ENCODE results near the gene PPP1R9B.

The PPP1R9B gene

GRCh38 chr17:50165466-50165865 lies 15.0 kb upstream of the PPP1R9B start:
- Histone ChIP-seq H3K4me1 (ENCODE audit: control insufficient read depth in 1 of 2, insufficient read depth in 2 of 2, low read length in 2 of 2) (peaks cover 9 to 15% of the 10 kb centered on the region in 2 donors), H3K27me3 (ENCODE audit: control insufficient read depth in 1 of 2, insufficient read depth in 2 of 2, low read length in 2 of 2) (no peaks in the 10 kb centered on the region), H3K27ac (ENCODE audit: low read depth, low read length) (no peak overlapping the region), H3K4me3 (ENCODE audit: low read depth in 1 of 2, low read length in 2 of 2) (no peak overlapping the region), H3K9ac (ENCODE audit: low read depth in 1 of 2, low read length in 2 of 2) (no peak overlapping the region), H3K9me3 (ENCODE audit: control insufficient read depth in 1 of 2, low read length in 2 of 2) (no peaks in the 10 kb centered on the region), H3K36me3 (ENCODE audit: control insufficient read depth in 1 of 2, insufficient read depth in 2 of 2, low read length in 2 of 2) (no peaks in the 10 kb centered on the region)

- Histone ChIP-seq H3K27ac (ENCODE audit: low read depth, low read length) (no peak overlapping the region), H3K9ac (ENCODE audit: low read depth in 1 of 2, low read length in 2 of 2) (no peak overlapping the region), H3K4me1 (ENCODE audit: control insufficient read depth in 1 of 2, insufficient read depth in 2 of 2, low read length in 2 of 2) (peaks cover 9 to 15% of the 10 kb centered on the region in 2 donors), H3K9me3 (ENCODE audit: control insufficient read depth in 1 of 2, low read length in 2 of 2) (no peaks in the 10 kb centered on the region), H3K27me3 (ENCODE audit: control insufficient read depth in 1 of 2, insufficient read depth in 2 of 2, low read length in 2 of 2) (no peaks in the 10 kb centered on the region), H3K4me3 (ENCODE audit: low read depth in 1 of 2, low read length in 2 of 2) (no peak overlapping the region), H3K36me3 (ENCODE audit: control insufficient read depth in 1 of 2, insufficient read depth in 2 of 2, low read length in 2 of 2) (no peaks in the 10 kb centered on the region)
Measured at GRCh38 chr17:50165066-50165465, 14.6 kb upstream of the PPP1R9B start.

- H3K4me1 ChIP-seq (ENCODE audit: control insufficient read depth in 1 of 2, insufficient read depth in 2 of 2, low read length in 2 of 2): peaks cover 9 to 15% of the 10 kb centered on the region in 2 donors
- no peak overlapping the region for H3K4me3 ChIP-seq (ENCODE audit: low read depth in 1 of 2, low read length in 2 of 2)
- H3K27ac ChIP-seq (ENCODE audit: low read depth, low read length): no peak overlapping the region
Measured at GRCh38 chr17:50164697-50164988, 14.2 kb upstream of the PPP1R9B start.

GRCh38 chr17:50163843-50164696 lies 13.6 kb upstream of the PPP1R9B start:
- no peak overlapping the region for H3K9ac ChIP-seq (ENCODE audit: low read depth in 1 of 2, low read length in 2 of 2)
- H3K9me3 ChIP-seq (ENCODE audit: control insufficient read depth in 1 of 2, low read length in 2 of 2): no peaks in the 10 kb centered on the region
- no peak overlapping the region for H3K27ac ChIP-seq (ENCODE audit: low read depth, low read length)
- peaks cover 9 to 14% of the 10 kb centered on the region in 2 donors for H3K4me1 ChIP-seq (ENCODE audit: control insufficient read depth in 1 of 2, insufficient read depth in 2 of 2, low read length in 2 of 2)
- H3K27me3 ChIP-seq (ENCODE audit: control insufficient read depth in 1 of 2, insufficient read depth in 2 of 2, low read length in 2 of 2): no peaks in the 10 kb centered on the region
- H3K4me3 ChIP-seq (ENCODE audit: low read depth in 1 of 2, low read length in 2 of 2): no peak overlapping the region
- no peaks in the 10 kb centered on the region for H3K36me3 ChIP-seq (ENCODE audit: control insufficient read depth in 1 of 2, insufficient read depth in 2 of 2, low read length in 2 of 2)

More at GRCh38 chr17:50164697-50164988, 14.2 kb upstream of the PPP1R9B start:
- H3K36me3 ChIP-seq (ENCODE audit: control insufficient read depth in 1 of 2, insufficient read depth in 2 of 2, low read length in 2 of 2): no peaks in the 10 kb centered on the region
- no peaks in the 10 kb centered on the region for H3K9me3 ChIP-seq (ENCODE audit: control insufficient read depth in 1 of 2, low read length in 2 of 2)
- no peaks in the 10 kb centered on the region for H3K27me3 ChIP-seq (ENCODE audit: control insufficient read depth in 1 of 2, insufficient read depth in 2 of 2, low read length in 2 of 2)
- no peak overlapping the region for H3K9ac ChIP-seq (ENCODE audit: low read depth in 1 of 2, low read length in 2 of 2)

- no peaks in the 10 kb centered on the region for H3K36me3 ChIP-seq (ENCODE audit: control insufficient read depth in 1 of 2, insufficient read depth in 2 of 2, low read length in 2 of 2)
- H3K9me3 ChIP-seq (ENCODE audit: control insufficient read depth in 1 of 2, low read length in 2 of 2): no peaks in the 10 kb centered on the region
- peaks cover 9 to 10% of the 10 kb centered on the region in 2 donors for H3K4me1 ChIP-seq (ENCODE audit: control insufficient read depth in 1 of 2, insufficient read depth in 2 of 2, low read length in 2 of 2)
- H3K27ac ChIP-seq (ENCODE audit: low read depth, low read length): no peak overlapping the region
- no peak overlapping the region for H3K9ac ChIP-seq (ENCODE audit: low read depth in 1 of 2, low read length in 2 of 2)
- H3K4me3 ChIP-seq (ENCODE audit: low read depth in 1 of 2, low read length in 2 of 2): no peak overlapping the region
- no peaks in the 10 kb centered on the region for H3K27me3 ChIP-seq (ENCODE audit: control insufficient read depth in 1 of 2, insufficient read depth in 2 of 2, low read length in 2 of 2)
Measured at GRCh38 chr17:50162466-50163254, 12.2 kb upstream of the PPP1R9B start.

GRCh38 chr17:50161911-50162288 lies 11.4 kb upstream of the PPP1R9B start:
- Histone ChIP-seq H3K9me3 (ENCODE audit: control insufficient read depth in 1 of 2, low read length in 2 of 2) (no peaks in the 10 kb centered on the region), H3K27me3 (ENCODE audit: control insufficient read depth in 1 of 2, insufficient read depth in 2 of 2, low read length in 2 of 2) (no peaks in the 10 kb centered on the region), H3K9ac (ENCODE audit: low read depth in 1 of 2, low read length in 2 of 2) (peak overlapping the region in 1 of 2 donors; percentile 65), H3K4me1 (ENCODE audit: control insufficient read depth in 1 of 2, insufficient read depth in 2 of 2, low read length in 2 of 2) (peaks cover 9 to 10% of the 10 kb centered on the region in 2 donors), H3K4me3 (ENCODE audit: low read depth in 1 of 2, low read length in 2 of 2) (peak overlapping the region; percentile 72 to 78), H3K36me3 (ENCODE audit: control insufficient read depth in 1 of 2, insufficient read depth in 2 of 2, low read length in 2 of 2) (no peaks in the 10 kb centered on the region), H3K27ac (ENCODE audit: low read depth, low read length) (no peak overlapping the region)

GRCh38 chr17:50161023-50161910 lies 10.8 kb upstream of the PPP1R9B start:
- Histone ChIP-seq H3K9ac (ENCODE audit: low read depth in 1 of 2, low read length in 2 of 2) (peak overlapping the region; percentile 65 to 77), H3K9me3 (ENCODE audit: control insufficient read depth in 1 of 2, low read length in 2 of 2) (no peaks in the 10 kb centered on the region), H3K36me3 (ENCODE audit: control insufficient read depth in 1 of 2, insufficient read depth in 2 of 2, low read length in 2 of 2) (no peaks in the 10 kb centered on the region), H3K4me3 (ENCODE audit: low read depth in 1 of 2, low read length in 2 of 2) (peak overlapping the region; percentile 72 to 78), H3K4me1 (ENCODE audit: control insufficient read depth in 1 of 2, insufficient read depth in 2 of 2, low read length in 2 of 2) (peaks cover 9 to 10% of the 10 kb centered on the region in 2 donors), H3K27me3 (ENCODE audit: control insufficient read depth in 1 of 2, insufficient read depth in 2 of 2, low read length in 2 of 2) (no peaks in the 10 kb centered on the region), H3K27ac (ENCODE audit: low read depth, low read length) (no peak overlapping the region)

- no peaks in the 10 kb centered on the region for H3K27me3 ChIP-seq (ENCODE audit: control insufficient read depth in 1 of 2, insufficient read depth in 2 of 2, low read length in 2 of 2)
- H3K4me1 ChIP-seq (ENCODE audit: control insufficient read depth in 1 of 2, insufficient read depth in 2 of 2, low read length in 2 of 2): peaks cover 20 to 21% of the 10 kb centered on the region in 2 donors
- H3K27ac ChIP-seq (ENCODE audit: low read depth, low read length): no peak overlapping the region
- H3K9me3 ChIP-seq (ENCODE audit: control insufficient read depth in 1 of 2, low read length in 2 of 2): no peaks in the 10 kb centered on the region
- H3K4me3 ChIP-seq (ENCODE audit: low read depth in 1 of 2, low read length in 2 of 2): no peak overlapping the region
- no peaks in the 10 kb centered on the region for H3K36me3 ChIP-seq (ENCODE audit: control insufficient read depth in 1 of 2, insufficient read depth in 2 of 2, low read length in 2 of 2)
- H3K9ac ChIP-seq (ENCODE audit: low read depth in 1 of 2, low read length in 2 of 2): no peak overlapping the region
Measured at GRCh38 chr17:50157891-50158290, 7.4 kb upstream of the PPP1R9B start.

- Histone ChIP-seq H3K27ac (ENCODE audit: low read depth, low read length) (no peak overlapping the region), H3K9me3 (ENCODE audit: control insufficient read depth in 1 of 2, low read length in 2 of 2) (no peaks in the 10 kb centered on the region), H3K4me1 (ENCODE audit: control insufficient read depth in 1 of 2, insufficient read depth in 2 of 2, low read length in 2 of 2) (peaks cover 24% of the 10 kb centered on the region in 2 donors), H3K27me3 (ENCODE audit: control insufficient read depth in 1 of 2, insufficient read depth in 2 of 2, low read length in 2 of 2) (no peaks in the 10 kb centered on the region), H3K9ac (ENCODE audit: low read depth in 1 of 2, low read length in 2 of 2) (peak overlapping the region in 1 of 2 donors; percentile 26), H3K36me3 (ENCODE audit: control insufficient read depth in 1 of 2, insufficient read depth in 2 of 2, low read length in 2 of 2) (no peaks in the 10 kb centered on the region), H3K4me3 (ENCODE audit: low read depth in 1 of 2, low read length in 2 of 2) (no peak overlapping the region)
Measured at GRCh38 chr17:50155115-50155819, 4.8 kb upstream of the PPP1R9B start.
